HG02798 (cell line): ENCODE measurements around the gene POLN.

Experiments used
- ATAC-seq: cut with Tn5 transposase; IDR thresholded peaks from one replicate; pipeline ENCODE4 v1.9.1; 2021; ENCODE audit warnings: mild to moderate bottlenecking; ENCODE audit not compliant: unreplicated experiment, poor library complexity

POLN gene

GRCh38 chr4:2064276-2064991 lies 177.5 kb downstream of the POLN start:
- ATAC-seq = no peak

- ATAC-seq = no peak
Observed at GRCh38 chr4:2063557-2064275, 178.2 kb downstream of the POLN start.

- ATAC-seq = no peak
Observed at GRCh38 chr4:2062808-2063524, 179.0 kb downstream of the POLN start.

DNA sequence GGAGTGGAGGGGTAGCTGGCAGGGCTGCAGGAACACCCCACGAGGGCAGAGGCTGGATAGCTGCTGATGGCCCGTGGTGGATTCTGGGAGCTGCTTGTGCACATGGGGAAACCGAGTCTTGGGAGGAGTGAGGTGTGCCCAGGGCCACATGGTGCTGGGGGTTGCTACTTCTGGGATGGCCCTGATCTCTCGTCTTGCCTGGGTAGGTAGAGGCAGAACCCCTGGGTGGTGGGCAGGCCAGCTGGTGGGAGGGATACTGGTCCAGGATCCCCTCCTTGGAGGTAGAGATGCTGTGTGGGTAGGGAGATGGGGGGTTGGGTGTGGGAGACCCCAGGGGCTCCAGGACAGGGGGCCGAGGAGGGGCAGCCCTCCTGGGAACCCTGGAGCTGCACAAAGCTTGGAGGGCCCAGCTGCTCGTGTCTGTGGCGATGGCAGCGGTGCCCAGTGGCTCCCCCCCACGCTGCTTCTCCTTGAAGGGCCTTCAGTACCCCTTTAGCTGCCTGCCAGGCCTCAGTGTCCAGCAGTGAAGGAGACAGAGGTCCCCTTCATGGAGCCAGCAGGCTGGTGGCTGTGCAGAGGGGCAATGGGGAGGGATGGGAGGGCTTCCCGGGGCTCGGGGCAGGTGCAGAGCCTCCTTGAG lies 179.6 kb downstream of the POLN start:
- no peak for ATAC-seq

- ATAC-seq = no peak
Observed at GRCh38 chr4:2061186-2062131, 180.5 kb downstream of the POLN start.

DNA sequence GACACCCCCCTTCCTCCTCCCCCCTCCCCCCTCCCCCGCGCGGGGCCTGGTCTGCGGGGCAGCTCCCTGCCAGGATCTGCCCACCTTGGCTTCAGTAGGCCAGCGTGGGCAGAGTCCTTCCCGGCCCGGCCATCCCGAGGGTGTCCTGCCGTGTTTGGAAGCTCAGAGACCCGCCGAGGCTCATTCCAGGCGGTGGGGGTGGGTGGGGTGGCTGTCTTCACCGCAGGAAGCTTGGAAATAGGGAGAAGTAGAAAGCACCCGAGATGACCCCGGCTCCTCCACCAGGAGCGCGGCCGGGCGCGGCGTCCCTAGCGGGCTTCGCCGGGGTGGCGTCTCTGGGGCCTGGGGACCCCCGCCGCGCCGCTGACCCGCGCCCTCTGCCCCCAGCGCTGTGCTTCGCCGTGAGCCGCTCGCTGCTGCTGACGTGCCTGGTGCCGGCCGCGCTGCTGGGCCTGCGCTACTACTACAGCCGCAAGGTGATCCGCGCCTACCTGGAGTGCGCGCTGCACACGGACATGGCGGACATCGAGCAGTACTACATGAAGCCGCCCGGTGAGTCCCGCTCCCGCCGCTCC lies 181.2 kb downstream of the POLN start:
- no peak for ATAC-seq

GRCh38 chr4:2059726-2060602 lies 182.0 kb downstream of the POLN start:
- no peak for ATAC-seq

- ATAC-seq = no peak
Observed at GRCh38 chr4:2059046-2059725, 182.7 kb downstream of the POLN start, which contains the start of gene NAT8L. TSS of gene NAT8L (plus strand) at chr4:2059327. CDS start at chr4:2059512, 185 bp downstream.

- ATAC-seq = no peak
Observed at GRCh38 chr4:2058264-2059045, 183.5 kb downstream of the POLN start.

- ATAC-seq = no peak
Observed at GRCh38 chr4:2057382-2058065, 184.4 kb downstream of the POLN start.

- ATAC-seq = no peak
Observed at GRCh38 chr4:2054217-2054616, 187.7 kb downstream of the POLN start.

- no peak for ATAC-seq
Observed at GRCh38 chr4:2051086-2051485, 190.8 kb downstream of the POLN start.

- no peak for ATAC-seq
Observed at GRCh38 chr4:2049811-2050210, 192.1 kb downstream of the POLN start.

- no peak for ATAC-seq
Observed at GRCh38 chr4:2049381-2049780, 192.5 kb downstream of the POLN start.

- ATAC-seq = no peak
Observed at GRCh38 chr4:2048831-2049230, 193.1 kb downstream of the POLN start.

DNA sequence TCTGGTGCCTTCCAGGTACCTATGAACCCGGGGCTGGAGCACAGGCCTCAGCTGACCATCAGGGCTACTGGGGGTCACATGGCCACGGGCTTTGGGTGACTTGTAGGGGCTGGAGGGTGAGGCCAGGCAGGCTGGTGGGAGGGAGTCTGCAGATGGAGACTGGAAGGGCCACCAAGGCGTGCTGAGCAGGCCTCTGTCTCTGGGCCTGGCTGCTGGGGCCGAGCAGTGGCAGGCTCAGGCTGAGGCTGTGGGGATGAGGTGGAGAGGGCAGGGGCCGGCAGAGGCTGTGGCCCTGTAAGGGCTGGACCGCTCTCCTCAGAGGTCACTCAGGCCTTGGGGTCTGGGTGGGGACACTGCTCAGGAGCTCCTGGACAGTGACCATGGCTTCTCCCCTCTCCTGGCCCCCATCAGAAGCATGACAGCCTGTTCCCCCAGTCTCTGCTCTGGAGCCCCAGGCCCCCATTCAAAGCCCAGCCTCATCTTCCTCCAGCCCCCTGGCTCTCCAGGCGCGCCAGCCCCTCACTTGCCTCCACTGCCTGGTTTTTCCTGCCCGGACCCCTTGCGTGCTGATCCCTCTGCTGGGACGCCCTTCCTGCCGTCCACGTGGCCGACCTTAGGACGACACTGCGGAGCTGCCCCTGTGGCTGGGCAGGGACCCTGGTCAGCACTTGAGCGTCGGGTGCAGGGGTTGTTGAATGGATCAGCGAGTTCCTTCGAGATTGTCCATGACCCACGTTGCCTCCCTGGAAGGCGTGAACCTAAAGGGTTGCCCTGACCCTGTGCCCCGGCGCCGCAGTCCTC lies 193.9 kb downstream of the POLN start:
- no peak for ATAC-seq
